Loucy (cell line): ENCODE measurements around the gene KIF7.

ENCODE experiments used
- CTCF ChIP-seq: fragments of 200-600 bp; sonication (generic); conservative IDR thresholded peaks from 2 replicates; pipeline ENCODE4 v1.5.1; 2014; ENCODE audit warnings: mild to moderate bottlenecking, antibody characterized with exemption, low read length
- EZH2phosphoT487 ChIP-seq: fragments of 200-600 bp; IDR thresholded peaks from 2 replicates; pipeline ENCODE4 v1.6.1; 2018; ENCODE audit warnings: antibody characterized with exemption, mild to moderate bottlenecking, moderate library complexity, borderline replicate concordance

- TF ChIP-seq CTCF: no peak
- no peak for TF ChIP-seq EZH2phosphoT487
Measured at GRCh38 chr15:89668171-89668570, 12.9 kb upstream of the KIF7 start.
